Measurements from ENCODE around the gene MGAT1.

Gene MGAT1

DNA sequence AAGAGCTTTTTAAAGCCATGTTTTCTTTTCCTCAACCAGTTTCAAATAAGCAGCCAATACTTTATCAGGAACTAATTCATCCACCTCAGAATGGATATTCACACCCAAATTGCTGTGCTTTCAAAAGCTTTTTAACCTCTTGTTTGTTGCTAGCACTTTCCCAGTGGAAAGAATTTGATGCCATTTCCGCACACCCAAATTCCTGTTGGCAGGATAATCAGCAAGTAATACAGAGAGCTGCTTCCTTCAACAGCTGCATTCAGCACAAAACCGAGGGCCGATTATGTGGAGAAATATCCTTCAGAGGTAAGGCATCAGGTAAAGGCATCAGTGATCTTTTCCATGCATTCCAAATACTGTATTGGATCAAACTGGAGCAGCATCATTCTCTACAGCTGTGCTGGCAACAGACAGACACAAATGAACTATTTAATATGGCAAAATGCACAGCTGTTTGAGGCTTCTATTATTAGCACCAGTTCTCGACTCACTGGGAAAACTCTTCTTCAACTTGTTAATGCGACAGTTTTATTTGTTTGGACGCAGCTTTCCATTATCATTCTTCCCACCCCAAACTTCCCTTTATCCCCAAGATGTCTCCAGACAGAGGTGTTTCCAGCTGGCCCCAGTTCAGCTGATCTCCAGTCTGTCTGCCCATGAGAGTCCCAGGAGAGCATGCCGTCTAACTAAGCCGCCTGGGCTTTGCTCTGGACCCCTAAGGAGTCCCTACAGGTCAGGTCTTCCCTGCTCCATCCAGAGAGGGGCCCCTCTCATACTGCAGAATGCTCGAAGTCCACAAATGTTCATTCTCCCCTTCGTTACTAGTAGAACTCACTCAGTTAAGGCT is 22.2 kb upstream of the MGAT1 start:
- no peak for DNase-seq (ENCODE audit: low read depth in 1 of 2, low spot score in 1 of 2)

DNA sequence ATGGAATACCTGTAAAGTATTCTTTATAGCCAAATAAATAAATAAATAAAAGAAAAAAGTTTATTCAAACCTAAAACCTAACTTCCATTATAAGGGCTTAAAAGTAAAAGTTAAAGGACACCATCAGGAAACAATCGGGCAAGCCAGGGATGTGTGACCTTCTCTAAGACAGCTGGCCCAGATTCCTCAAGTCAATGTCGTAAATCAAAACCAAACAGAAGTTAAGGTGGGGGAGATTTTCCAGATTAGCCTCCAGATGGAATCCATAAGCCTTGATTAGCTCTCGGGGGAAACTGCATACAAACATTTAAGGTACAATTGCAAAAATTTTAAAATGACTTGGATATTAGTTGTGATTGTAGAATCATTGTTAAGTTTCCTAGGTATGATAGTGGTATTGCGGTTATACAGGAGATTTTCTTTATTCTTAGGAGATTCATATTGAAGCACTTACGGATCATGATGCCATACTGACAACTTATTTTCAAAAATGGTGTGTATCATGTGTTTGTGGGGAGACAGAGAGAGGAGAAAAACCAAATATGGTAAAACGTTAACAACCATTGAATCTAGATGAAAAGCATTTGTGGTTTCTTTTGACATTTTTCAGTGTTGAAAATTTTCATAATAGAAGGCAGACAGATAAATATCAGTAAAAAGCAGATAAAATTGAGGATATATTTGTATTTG is 21.5 kb upstream of the MGAT1 start:
- DNase-seq (ENCODE audit: low read depth in 1 of 2, low spot score in 1 of 2), result no peak

DNA sequence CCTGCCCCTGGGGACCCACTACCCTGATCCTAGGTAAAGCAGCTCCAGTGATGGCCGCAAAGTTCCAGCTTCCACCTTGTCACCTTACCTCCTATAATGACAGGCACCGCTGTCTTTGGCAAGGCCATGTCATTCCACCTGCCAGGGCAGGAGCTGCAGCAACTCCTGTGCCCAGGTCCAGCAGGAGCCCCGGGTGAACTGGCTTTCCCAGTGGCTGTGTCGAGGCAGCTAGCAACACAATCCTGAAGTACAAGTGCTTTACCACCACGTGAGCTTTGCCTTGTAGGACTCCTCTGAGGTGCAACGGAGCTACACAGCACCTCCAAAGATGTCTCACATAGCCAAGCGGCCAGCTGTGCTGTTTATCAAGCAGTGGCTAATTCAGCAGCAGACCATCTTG is 20.7 kb upstream of the MGAT1 start:
- no peak for DNase-seq (ENCODE audit: low read depth in 1 of 2, low spot score in 1 of 2)

DNA sequence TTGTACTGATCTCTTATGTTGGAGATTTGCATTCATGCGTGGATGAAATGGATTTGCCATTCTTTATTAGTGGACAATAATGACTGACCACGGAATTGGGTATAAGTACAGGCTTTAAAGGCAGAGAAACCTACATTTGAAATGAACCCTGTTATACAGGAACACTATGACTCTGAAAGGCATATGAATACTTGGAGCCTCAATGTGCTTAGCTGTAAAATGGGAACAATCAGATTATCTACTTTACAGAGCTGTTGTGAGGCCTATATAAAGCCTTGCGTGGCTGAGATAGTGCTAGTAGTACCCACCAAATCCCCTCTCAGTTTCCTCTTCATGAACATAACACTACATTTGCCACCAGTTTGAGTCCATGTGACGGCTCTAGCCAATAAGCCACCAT is 18.9 kb upstream of the MGAT1 start:
- DNase-seq (ENCODE audit: low read depth in 1 of 2, low spot score in 1 of 2), result no peak

DNA sequence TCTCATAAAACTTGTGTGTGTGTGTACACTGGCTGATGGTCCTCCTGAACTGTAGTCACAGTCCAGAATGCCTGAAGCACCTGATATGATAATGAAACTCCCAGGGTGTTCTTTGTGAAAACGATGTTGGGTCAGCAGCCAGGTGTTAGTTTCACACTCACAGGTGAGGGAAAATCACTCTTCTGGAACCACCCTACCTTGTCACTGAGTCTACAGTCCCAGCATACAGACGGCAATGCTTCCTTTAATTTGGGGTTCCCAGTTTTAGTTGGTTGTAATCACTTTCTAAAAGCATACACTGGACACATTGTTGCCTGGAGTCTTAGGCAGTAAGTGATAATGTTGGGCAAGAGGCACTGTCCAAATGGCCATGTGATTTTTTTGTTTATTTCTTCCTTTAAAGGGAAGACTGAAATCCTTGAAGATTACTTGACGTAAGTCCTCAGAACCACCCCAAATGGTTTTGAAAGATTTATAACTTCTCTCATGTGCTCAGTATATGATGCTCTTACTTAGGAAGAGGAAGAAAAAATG is 18.2 kb upstream of the MGAT1 start:
- DNase-seq (ENCODE audit: low read depth in 1 of 2, low spot score in 1 of 2), result no peak

DNA sequence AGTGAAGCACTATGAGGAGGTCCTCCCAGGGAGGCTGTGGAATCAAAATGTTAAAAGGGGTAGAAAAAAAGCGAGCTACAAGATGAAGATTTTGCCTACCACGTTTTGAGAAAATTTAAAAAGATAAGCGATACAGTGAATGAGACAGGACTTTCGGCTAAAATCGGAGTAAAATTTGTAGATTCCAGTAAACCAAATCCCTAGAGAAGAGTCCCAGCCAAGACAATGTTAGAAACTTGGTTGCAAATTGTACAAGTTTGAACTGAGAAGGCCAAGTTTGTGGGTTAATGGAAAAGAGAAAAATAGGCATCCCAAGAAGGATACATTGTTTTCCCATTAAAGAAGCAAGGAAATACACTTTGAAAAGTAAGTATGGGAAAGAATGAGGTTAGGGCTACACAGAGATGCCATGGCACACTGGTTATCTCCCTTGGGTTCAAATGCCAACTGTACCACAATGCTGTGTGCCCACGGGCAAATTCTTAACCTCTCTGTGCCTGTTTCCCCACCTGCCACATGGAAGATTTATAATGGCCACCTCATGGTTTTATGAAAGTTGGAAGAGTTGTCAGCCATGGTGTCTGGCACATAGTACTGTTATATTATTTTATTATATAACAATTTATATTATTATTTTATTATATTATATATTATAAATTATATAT is 16.2 kb upstream of the MGAT1 start:
- no peak for DNase-seq (ENCODE audit: low read depth in 1 of 2, low spot score in 1 of 2)

DNA sequence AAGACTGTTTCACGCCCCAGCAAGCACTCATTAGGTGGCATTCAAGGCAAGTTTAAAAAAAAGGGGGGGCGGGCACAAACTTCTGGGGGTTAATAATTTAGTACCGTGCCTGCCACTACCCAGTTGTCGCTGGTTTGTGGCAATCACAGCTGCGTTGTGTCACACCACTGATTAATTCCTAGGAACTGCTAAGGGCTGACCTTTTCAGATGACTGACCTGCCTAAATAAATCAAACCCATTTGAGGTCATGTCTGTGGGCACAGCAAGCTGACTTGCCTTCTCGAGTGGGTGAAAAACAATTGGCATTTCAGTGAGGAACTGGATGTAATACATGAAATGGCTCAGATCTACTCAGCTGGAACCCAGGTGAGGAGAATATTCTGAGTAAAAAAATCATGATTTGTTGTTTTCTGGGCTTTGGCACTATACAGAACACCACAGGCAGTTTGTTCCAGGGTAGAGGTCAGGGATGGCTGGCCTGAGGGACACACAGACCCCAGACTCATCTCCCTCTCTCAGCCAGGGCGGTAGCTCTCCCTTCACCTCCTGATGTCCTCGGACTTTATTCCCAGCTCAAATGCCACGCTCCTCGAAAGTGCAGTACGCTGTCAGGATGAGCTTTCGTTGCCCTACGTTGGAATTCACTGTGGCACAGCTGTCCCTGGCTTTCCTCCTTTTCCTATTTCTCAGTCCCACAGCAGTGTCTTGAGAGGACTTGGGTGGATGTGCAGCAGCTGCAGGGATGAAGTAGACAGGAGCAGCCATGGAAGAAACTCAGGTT is 15.5 kb upstream of the MGAT1 start:
- DNase-seq (ENCODE audit: low read depth in 1 of 2, low spot score in 1 of 2), result no peak

DNA sequence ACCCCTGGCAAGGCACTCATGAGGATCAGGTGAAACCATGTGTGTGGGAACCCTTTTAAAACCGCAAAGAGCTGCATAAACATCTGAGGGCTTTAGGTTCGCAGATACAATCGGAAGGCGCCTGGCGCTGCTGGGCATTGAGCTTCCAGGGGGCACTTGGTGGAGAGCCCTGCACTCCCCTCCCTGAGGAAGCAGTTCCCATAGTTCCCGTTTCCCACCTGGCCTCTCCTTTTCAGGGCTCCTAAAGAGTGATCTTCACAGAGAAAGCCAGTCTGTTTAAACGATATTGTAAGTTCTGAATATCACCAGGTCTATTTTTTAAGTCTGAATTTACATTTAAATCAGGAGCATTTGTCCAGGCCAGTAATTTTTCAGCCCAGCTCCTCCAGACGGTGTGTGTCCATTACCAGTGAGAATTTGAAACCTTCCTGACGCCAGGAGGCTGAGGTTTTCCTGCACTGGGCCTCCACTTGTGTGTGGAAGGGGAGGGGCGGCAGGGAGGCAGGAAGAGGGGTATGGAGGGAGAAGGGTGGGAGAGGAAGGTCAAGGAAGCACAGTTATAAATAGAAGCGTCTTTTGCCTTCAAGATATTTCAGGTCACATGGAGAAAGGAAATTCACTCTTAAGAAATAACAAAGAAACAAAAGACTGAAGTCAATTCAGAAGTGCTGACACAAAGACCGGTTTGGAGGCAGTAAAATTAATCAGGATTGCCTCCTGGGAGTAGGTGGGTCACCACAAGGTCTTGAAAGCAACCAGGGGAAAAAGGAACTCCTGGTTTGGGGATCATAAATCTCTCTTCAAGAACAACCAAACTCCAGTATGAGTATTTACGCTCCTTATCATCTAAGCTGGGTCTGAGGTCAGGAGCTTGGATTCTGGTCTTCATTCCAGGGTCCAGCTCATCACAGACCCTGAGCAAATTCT is 14.3 kb upstream of the MGAT1 start:
- DNase-seq (ENCODE audit: low read depth in 1 of 2, low spot score in 1 of 2), result no peak

DNA sequence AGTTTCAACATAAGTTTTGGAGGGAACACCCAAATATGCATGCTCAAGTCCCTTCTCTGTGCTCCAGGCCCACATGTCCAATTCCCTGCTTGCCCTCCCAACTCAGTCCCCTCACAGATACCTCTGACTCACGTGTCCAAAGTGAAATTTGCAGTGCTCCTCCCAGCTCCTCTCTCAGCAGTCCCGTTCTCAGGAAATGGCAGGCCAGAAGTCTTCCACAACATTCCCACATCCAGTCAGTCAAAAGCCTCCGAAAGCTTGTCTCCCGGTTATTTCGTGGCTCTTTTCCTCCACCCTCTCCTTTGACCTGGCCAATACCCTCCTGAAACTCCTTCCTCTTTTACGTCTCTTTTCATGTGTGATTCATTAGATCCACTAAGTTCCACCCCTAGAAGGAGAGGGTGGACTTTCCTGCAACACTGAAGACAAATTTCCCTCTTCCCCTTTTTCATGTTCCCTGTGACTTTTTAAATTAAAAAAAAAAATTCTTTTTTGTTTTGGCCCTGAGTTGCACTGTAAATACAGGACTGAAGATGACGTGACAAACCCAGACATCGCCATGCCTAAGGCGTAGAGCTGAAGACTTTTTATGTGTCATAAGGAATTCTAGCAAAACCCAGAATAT is 12.8 kb upstream of the MGAT1 start:
- no peak for DNase-seq (ENCODE audit: low read depth in 1 of 2, low spot score in 1 of 2)

DNA sequence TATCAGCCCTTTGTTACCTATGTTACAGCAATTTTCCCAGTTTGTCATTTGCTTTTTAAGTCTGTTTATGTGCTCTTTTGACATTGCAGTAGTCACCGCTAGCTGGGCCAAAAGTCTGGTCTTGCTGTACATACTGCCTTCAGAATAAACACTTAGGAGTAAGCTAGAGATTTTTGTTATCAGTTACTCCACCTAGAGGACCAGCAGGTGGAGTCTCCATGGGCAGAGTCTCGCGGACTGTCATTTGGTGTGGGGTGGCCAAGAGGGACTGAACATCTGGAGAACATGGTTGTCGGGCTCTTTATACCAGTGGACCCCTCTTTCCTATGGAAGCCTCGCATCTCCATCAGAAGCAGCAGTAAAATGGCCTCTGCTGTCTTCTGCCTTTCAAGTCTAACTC is 10.8 kb upstream of the MGAT1 start:
- DNase-seq (ENCODE audit: low read depth in 1 of 2, low spot score in 1 of 2), result no peak

DNA sequence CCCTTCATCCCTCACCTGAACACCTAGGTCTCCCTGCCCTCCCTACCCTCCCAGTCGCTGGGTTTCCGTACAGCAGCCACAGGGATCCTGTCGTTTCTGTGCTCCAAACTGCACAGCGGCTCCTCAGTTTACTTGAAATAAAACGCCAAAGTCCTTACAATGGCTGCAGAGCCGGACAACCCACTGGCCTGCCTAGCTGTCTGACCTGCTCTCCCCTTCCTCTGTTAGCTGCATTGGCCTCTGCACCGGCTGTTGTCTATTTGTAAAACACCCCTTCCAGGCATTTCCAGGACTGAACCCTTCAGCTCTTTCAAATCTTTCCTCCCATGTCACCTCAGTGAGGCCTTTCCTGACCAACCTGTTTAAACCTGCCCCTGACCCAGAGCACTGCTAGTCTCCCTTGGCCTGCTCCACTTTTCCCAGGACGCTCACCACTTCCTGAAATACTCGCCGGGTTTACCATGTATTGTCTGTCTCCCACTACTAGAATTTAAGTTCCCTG is 9.1 kb upstream of the MGAT1 start:
- DNase-seq (ENCODE audit: low read depth in 1 of 2, low spot score in 1 of 2), result no peak

DNA sequence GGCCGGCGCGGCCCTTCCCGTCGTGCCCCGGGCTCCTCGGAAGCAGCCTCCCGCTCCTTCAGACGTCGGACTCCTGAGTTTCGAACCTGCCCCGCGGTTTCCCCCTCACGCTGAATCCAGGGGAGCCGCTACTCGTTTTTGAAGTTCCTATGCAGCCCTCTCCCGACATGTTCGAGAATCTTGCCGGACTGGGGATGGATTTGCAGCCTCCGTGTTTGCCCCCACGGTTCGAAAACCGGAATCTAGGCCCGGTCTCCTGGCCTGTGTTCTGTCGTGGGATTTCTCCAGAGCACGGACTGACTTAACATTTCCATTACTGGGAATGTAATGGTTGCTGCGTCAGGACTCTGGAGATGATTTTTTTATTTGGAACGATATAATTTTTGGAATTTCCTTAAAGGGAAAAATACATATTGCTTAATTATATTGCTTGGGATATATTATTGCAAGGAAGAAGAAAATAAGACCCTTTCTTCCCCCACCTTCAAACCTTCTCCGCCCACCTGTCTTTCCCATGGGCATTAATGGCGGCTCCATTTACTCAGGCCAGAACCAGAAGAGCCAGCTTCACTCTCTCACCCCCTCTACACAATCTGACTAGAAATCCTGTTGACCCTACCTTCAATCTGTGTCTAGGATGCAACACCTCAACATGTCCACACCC is 8.5 kb upstream of the MGAT1 start:
- no peak for DNase-seq (ENCODE audit: low read depth in 1 of 2, low spot score in 1 of 2)

DNA sequence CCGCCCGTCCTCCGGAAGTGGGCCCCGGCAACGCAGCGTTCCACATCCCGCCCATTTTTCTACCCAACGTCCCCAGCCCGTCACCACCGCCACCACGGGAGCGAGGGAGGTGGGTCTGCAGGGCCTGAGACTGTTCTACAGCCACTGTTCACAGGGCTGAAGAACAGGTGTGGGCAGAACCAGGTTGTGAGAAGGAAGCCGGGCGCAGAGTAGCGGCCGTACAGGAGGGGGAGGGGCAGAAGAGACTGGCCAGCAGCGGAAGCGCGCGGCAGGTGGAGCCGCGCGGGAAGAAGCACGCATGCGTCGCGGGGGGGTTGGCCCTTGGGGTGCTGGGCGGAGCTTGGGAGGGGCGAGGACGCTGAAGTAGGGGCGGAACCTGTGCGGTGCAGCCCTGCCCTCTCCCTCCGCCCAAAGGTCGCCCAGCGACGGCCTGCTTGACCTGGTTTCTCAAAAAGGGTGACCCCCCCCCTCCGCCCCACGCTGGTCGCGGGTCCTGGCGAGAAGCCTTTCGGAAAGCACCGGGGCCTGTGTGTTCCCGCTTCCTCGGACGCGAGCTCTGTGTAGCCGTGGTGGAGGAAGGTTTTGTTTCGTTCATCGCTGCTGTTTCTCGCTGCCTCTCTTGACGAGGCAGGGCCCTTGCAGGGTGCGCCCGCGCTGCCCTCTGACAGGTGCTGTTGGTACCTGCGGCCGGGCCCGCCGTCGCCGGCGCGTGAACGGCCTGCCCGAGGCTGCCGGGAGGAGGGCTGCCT is 7.8 kb upstream of the MGAT1 start:
- DNase-seq (ENCODE audit: low read depth in 1 of 2, low spot score in 1 of 2), result peak; percentile 92 to 96

DNA sequence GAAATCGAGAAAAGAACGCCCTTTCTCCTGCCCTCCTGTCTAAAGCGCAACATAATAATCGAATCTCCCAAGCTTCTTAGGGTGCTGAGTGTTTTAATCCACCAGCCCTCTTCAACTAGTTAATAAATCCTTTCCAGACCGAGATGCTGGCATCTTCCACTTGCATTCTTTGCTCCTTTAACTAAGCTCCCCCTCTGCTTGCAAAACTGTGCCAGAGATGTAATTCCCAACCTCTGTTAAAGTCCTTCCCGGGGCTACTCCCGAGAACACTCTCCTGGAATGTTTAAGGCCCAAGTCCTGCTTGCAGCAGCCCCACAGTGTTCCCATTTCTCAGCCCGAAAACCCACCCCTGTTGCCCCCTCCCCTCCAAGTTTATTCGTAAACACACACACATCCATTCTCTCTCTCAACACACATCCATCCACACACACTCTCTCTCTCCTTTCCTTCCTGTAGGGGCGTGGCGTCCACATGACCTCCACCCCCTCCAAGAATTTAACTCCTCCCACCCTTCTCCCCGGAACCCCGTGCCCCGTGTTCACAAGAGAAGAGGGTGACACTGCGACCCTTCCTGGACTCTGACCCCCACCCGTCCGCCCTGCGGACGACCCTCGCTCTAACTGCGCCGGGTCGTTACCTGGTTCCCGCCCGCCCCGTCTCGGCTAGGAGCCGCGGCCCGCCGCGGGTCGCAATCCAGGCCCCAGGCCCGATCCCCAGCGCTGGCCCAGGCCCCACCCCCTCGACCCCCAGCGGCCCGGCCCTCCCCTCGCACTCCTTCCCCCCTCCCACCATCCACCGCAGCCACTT is 7.0 kb upstream of the MGAT1 start:
- DNase-seq (ENCODE audit: low read depth in 1 of 2, low spot score in 1 of 2), result peak in 1 of 2 donors; percentile 85

DNA sequence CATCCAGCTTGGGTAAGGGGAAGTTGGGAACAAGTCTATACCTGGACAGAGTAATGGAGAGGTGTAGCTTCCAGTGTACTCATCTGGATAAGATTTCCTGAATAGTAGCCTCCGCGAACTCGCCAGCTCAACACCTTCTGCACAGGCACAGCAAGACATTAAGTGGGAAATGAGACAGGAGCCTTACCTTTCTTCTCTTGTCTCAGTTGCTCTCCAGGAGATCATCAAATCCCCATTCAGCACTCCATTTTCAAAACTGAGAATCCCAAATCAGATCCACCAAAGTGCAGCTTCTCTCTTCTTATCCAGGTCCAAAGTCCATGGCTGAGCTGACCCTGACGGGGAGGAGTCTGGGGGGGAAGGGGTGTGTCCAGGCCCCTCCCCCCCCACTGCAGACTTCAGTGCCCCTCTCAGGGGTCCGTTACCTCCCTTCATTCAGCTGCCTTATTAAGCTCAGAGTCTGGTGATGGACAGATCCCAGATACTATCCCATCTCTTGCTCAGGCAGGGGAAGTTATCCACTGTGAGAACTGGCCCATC is 5.9 kb upstream of the MGAT1 start:
- DNase-seq (ENCODE audit: low read depth in 1 of 2, low spot score in 1 of 2), result no peak

DNA sequence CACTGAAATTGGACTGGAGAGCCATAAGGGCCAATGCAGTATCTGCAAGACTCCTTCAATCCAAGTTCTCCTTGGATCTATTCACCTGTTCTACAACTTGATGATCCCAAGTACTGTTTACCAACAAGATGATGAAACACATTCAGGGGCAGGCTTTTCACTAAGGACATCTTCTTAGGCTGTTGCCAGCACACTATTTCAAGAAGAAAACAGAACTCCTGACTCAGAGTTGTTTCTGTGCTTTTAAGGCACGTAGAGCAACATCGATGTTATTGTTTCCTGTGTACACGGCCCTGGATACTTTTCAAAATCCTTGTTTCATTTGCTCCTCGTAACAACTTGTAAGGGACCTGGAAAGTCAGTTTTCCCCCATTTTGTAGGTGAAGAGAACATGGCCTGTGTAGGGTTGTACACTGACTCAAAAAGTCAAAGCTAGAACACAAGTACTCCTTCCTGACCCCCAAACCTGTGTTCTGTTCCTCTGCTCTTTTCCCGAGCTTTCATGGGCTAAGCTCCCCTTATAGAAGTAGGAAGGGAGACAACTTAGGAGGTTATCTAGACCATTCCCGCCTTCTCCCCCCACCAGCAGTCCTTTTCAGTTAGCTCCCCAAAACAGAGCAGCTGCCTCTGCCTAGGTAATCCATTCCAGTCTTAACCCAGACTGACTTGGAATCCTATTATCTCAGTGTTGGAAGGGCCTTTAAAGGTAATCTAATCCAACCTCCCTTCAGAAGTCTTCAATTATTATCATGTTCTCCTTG is 5.2 kb upstream of the MGAT1 start:
- no peak for DNase-seq (ENCODE audit: low read depth in 1 of 2, low spot score in 1 of 2)
